Body of pancreas (tissue), 4 donors: Measurements from ENCODE around the gene GRB10.

Experiments used
- CTCF ChIP-seq, 7 experiments: fragments of 450-650 bp in 4 of 7; fragments of 200-600 bp in 3 of 7; sonication (generic) in 3 of 7; IDR thresholded peaks; one replicate each; pipeline ENCODE4 v1.5.1; 2016 to 2019; ENCODE audit warnings: antibody characterized with exemption in 7 of 7
- POLR2A ChIP-seq, 3 donors: fragments of 450-650 bp; IDR thresholded peaks; one replicate each; pipeline ENCODE4 v1.6.1; 2016; ENCODE audit warnings: antibody characterized with exemption in 3 of 3, mild to moderate bottlenecking in 2 of 3

- TF ChIP-seq CTCF (IDR thresholded peaks at IDR 0.05) = no peak
- no peak for TF ChIP-seq POLR2A (IDR thresholded peaks at IDR 0.05)
These were observed 28.5 kb downstream of the GRB10 start for GRCh38 chr7:50754241-50754640.
